ENCODE measurements around the gene NCMAP. TPM values are rescaled to one million over a fixed set of nuclear protein-coding genes. Genes with fewer than 3 reads are reported as not detected.
A peak's percentile ranks its signal among the peaks of the same experiment; 100 is the strongest.

The NCMAP gene
- polyA plus RNA-seq, 2 of the 4 experiments (the other 2 are of a cell fraction): 0.13 to 1.7 TPM

GRCh38 chr1:24635195-24635843 is 79.4 kb downstream of the NCMAP start:
- ATAC-seq (peak; percentile 77 to 91; a peak in 5 of 6 replicates), FAIRE-seq (no peak), DNase-seq (ENCODE audit: low read depth in 1 of 2, low spot score in 1 of 2) (peak; percentile 60 to 76)
- no peak overlapping the region for H3K4me2 ChIP-seq
- peaks cover 4% of the 10 kb centered on the region; the same call in 1 of the 3 replicates for H3K4me1 ChIP-seq
- no peak overlapping the region for H3K27ac ChIP-seq
- TF ChIP-seq FOSL2 (IDR thresholded peaks at IDR 0.05) (no peak), FOSL2 (CRISPR knock-in tag; IDR thresholded peaks at IDR 0.05) (no peak), POLR2AphosphoS2 (conservative IDR thresholded peaks at IDR 0.05; ENCODE audit: low read length) (no peak), NR3C1 (IDR thresholded peaks at IDR 0.05) (no peak), GATA3 (IDR thresholded peaks at IDR 0.05; ENCODE audit: borderline replicate concordance) (no peak), CBX8 (IDR thresholded peaks at IDR 0.05) (no peak), RAD21 (conservative IDR thresholded peaks at IDR 0.05 in 1 of 2, IDR thresholded peaks at IDR 0.05 in 1 of 2) (peak; percentile 74 to 81), HDAC2 (IDR thresholded peaks at IDR 0.05) (no peak), SMC3 (IDR thresholded peaks at IDR 0.05) (peak; percentile 73), RNF2 (IDR thresholded peaks at IDR 0.05; ENCODE audit: borderline replicate concordance, low read depth) (no peak)
- TF ChIP-seq, protein P1, sequence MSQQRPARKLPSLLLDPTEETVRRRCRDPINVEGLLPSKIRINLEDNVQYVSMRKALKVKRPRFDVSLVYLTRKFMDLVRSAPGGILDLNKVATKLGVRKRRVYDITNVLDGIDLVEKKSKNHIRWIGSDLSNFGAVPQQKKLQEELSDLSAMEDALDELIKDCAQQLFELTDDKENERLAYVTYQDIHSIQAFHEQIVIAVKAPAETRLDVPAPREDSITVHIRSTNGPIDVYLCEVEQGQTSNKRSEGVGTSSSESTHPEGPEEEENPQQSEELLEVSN (IDR thresholded peaks at IDR 0.05; ENCODE audit: borderline replicate concordance, low read depth): no peak
- TF ChIP-seq, protein P2, sequence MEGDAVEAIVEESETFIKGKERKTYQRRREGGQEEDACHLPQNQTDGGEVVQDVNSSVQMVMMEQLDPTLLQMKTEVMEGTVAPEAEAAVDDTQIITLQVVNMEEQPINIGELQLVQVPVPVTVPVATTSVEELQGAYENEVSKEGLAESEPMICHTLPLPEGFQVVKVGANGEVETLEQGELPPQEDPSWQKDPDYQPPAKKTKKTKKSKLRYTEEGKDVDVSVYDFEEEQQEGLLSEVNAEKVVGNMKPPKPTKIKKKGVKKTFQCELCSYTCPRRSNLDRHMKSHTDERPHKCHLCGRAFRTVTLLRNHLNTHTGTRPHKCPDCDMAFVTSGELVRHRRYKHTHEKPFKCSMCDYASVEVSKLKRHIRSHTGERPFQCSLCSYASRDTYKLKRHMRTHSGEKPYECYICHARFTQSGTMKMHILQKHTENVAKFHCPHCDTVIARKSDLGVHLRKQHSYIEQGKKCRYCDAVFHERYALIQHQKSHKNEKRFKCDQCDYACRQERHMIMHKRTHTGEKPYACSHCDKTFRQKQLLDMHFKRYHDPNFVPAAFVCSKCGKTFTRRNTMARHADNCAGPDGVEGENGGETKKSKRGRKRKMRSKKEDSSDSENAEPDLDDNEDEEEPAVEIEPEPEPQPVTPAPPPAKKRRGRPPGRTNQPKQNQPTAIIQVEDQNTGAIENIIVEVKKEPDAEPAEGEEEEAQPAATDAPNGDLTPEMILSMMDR (IDR thresholded peaks at IDR 0.05): peak; percentile 69
- no peaks in the 10 kb centered on the region for H3K9me3 ChIP-seq
- WGBS (ENCODE audit: missing lambda C conversion rate): 24% methylated on average over 4 of the region's 4 CpGs
- POLR2A ChIA-PET: interaction anchor here (0.6 kb wide), 1 partner anchor 94 kb away, joined by 3 read pairs; no protein-coding TSS in a partner anchor
- CTCF ChIA-PET: interaction anchor here (0.6 to 3.0 kb wide), 29 partner anchors 11 to 443 kb away, joined by 3 to 13 read pairs (median 3); partner anchors contain the start of gene NIPAL3
- no peak overlapping the region for H3K4me3 ChIP-seq

DNA sequence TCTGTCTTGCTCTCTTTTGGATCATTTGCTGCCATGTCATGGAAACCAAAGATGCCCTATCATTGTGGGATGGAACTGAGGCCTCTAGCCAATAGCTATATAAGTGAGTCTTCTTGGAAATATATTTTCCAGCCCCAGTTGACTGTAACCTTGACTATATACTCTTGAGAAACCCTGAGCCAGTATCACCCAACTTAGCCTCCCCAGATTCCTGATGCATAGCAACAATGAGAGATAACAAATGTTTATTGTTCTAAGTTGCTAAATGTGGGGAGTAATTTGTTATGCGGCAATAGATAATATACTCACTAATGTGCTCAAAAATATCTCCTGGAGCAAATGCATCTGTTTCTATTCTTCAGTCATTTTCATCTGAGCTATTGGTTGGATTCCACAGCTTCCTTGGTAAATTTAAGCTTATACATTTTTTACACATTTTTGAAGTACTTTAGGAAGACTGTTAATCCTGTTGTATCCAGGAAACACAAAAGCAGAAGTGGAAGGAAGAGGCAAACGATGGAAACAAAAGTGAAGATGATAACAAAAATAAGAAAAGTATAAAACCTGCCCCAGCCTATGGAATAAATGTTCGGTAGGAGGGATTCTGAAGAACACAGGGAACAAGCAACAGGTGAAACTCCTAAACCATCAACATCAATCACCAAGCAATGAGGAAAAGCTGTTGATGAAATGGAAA is 80.9 kb downstream of the NCMAP start:
- no peak for DNase-seq (ENCODE audit: low read depth in 1 of 2, low spot score in 1 of 2)
- Histone ChIP-seq H3K27ac (no peak overlapping the region), H3K4me1 (peaks cover 9% of the 10 kb centered on the region; the same call in 1 of the 3 replicates), H3K4me2 (no peak overlapping the region), H3K9me3 (no peaks in the 10 kb centered on the region), H3K4me3 (no peak overlapping the region)
- ATAC-seq: no peak
- CTCF ChIA-PET: interaction anchor here (0.7 to 3.0 kb wide), 17 partner anchors 16 to 439 kb away, joined by 3 to 13 read pairs (median 3); partner anchors contain the start of gene NIPAL3
- FAIRE-seq: no peak
- 60% methylated on average over 3 of the region's 3 CpGs for WGBS (ENCODE audit: missing lambda C conversion rate)
- POLR2A ChIA-PET: no interaction called here
- TF ChIP-seq HOXB5 (CRISPR knock-in tag; IDR thresholded peaks at IDR 0.05): no peak
- no peak for TF ChIP-seq RAD21 (conservative IDR thresholded peaks at IDR 0.05 in 1 of 2, IDR thresholded peaks at IDR 0.05 in 1 of 2)

DNA sequence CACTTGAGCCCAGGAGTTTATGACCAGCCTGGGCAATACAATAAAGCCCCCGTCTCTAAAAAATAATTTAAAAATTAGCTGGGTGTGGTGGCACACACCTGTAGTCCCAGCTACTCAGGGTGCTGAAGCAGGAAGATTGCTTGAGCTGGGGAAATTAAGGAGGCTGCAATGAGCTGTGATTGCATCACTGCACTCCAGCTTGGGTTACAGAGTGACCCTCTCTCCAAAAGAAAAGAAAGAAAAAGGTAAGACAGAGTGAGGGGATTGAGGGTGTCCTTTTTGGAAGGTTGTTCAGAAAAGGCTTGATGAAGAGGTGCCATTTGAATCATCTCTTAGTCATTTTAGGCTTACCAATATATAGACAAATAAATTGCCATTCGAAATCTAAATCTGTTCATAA is 83.2 kb downstream of the NCMAP start:
- FAIRE-seq: no peak
- no peak overlapping the region for H3K4me3 ChIP-seq
- TF ChIP-seq, protein P1 (IDR thresholded peaks at IDR 0.05; ENCODE audit: borderline replicate concordance, low read depth): no peak
- TF ChIP-seq ZSCAN20 (CRISPR knock-in tag; IDR thresholded peaks at IDR 0.05) (no peak), MYC (IDR thresholded peaks at IDR 0.05; ENCODE audit: borderline replicate concordance, low read length) (no peak), EP300 (IDR thresholded peaks at IDR 0.05) (no peak), ELK1 (IDR thresholded peaks at IDR 0.05; ENCODE audit: low read depth, low read length) (no peak), HOXB13 (CRISPR knock-in tag; IDR thresholded peaks at IDR 0.05; ENCODE audit: low read depth) (no peak), CHD2 (IDR thresholded peaks at IDR 0.05; ENCODE audit: low read length, partially characterized antibody) (no peak), KDM1A (IDR thresholded peaks at IDR 0.05; ENCODE audit: low read depth) (no peak), CBX2 (IDR thresholded peaks at IDR 0.05; ENCODE audit: borderline replicate concordance, low read depth) (no peak), HOXA7 (CRISPR knock-in tag; IDR thresholded peaks at IDR 0.05) (no peak)
- TF ChIP-seq, protein P2 (IDR thresholded peaks at IDR 0.05): no peak
- H3K27ac ChIP-seq: no peak overlapping the region
- H3K9me3 ChIP-seq: no peaks in the 10 kb centered on the region
- ChIA-PET CTCF (interaction anchor here (0.6 to 3.1 kb wide), 5 partner anchors 50 to 440 kb away, joined by 3 to 11 read pairs (median 6); no protein-coding TSS in a partner anchor), POLR2A (no interaction called here)
- H3K4me2 ChIP-seq: no peak overlapping the region
- no peak for DNase-seq (ENCODE audit: low read depth in 1 of 2, low spot score in 1 of 2)
- no peak for ATAC-seq
- 77% methylated on average over 2 of the region's 2 CpGs for WGBS (ENCODE audit: missing lambda C conversion rate)
- H3K4me1 ChIP-seq: peaks cover 9% of the 10 kb centered on the region; the same call in 1 of the 3 replicates

All from A549 (cell line).